NCI-H82 treated with DMSO at 0.1 percent for 48 hours (cell line): Measurements from ENCODE around the gene RFX7.
"Not testable (repeated sequence)": the region's sequence is repeated elsewhere in the genome, so short reads cannot be mapped to it uniquely, and the experiment has no call there.

Experiments used
- DNase-seq: peaks from one replicate; lab custom pipeline; 2025; ENCODE audit not compliant: unreplicated experiment; lab: John Stamatoyannopoulos, UW

The RFX7 gene

GRCh38 chr15:56205061-56205876 lies 38.4 kb downstream of the RFX7 start:
- DNase-seq, result no peak

- DNase-seq, result not testable (repeated sequence)
Observed at GRCh38 chr15:56203312-56203922, 40.3 kb downstream of the RFX7 start.

GRCh38 chr15:56202701-56203100 lies 41.0 kb downstream of the RFX7 start:
- DNase-seq, result no peak

GRCh38 chr15:56199038-56199437 lies 44.6 kb downstream of the RFX7 start:
- DNase-seq, result no peak

GRCh38 chr15:56194035-56194434 lies 49.6 kb downstream of the RFX7 start:
- no peak for DNase-seq

GRCh38 chr15:56192659-56193442 lies 50.8 kb downstream of the RFX7 start:
- no peak for DNase-seq

- no peak for DNase-seq
Observed at GRCh38 chr15:56187665-56188064, 56.0 kb downstream of the RFX7 start.

GRCh38 chr15:56185980-56186379 lies 57.7 kb downstream of the RFX7 start:
- DNase-seq, result no peak

GRCh38 chr15:56184516-56184915 lies 59.2 kb downstream of the RFX7 start:
- no peak for DNase-seq

- DNase-seq, result no peak
Observed at GRCh38 chr15:56180851-56181250, 62.8 kb downstream of the RFX7 start.

GRCh38 chr15:56176996-56177395 lies 66.7 kb downstream of the RFX7 start:
- DNase-seq, result no peak

- no peak for DNase-seq
Observed at GRCh38 chr15:56175788-56176187, 67.9 kb downstream of the RFX7 start.

- DNase-seq, result no peak
Observed at GRCh38 chr15:56174649-56175048, 69.0 kb downstream of the RFX7 start.

GRCh38 chr15:56168394-56168793 lies 75.3 kb downstream of the RFX7 start:
- no peak for DNase-seq

- DNase-seq, result peak; percentile 3
Observed at GRCh38 chr15:56165234-56165633, 78.4 kb downstream of the RFX7 start.

GRCh38 chr15:56160966-56161365 lies 82.7 kb downstream of the RFX7 start:
- DNase-seq, result no peak

- no peak for DNase-seq
Observed at GRCh38 chr15:56156877-56157276, 86.8 kb downstream of the RFX7 start.

- DNase-seq, result not testable (repeated sequence)
Observed at GRCh38 chr15:56155278-56155677, 88.4 kb downstream of the RFX7 start.

GRCh38 chr15:56154768-56155167 lies 88.9 kb downstream of the RFX7 start:
- not testable (repeated sequence) for DNase-seq

GRCh38 chr15:56150204-56150603 lies 93.5 kb downstream of the RFX7 start:
- no peak for DNase-seq

GRCh38 chr15:56148064-56148463 lies 95.6 kb downstream of the RFX7 start:
- no peak for DNase-seq

GRCh38 chr15:56146756-56147155 lies 96.9 kb downstream of the RFX7 start:
- DNase-seq, result no peak
